H1 (cell line): Measurements from ENCODE around the gene PTPRR. TPM values are rescaled to one million over a fixed set of nuclear protein-coding genes. Genes with fewer than 3 reads are reported as not detected.

Experiments
- CBX8 ChIP-seq: fragments of 300-800, 300-1000 bp; sonication (generic); IDR thresholded peaks from 2 replicates; pipeline ENCODE4 v1.7.1; 2016; ENCODE audit warnings: low read depth, low read length, borderline replicate concordance
- GABPA ChIP-seq: IDR thresholded peaks from 2 replicates; pipeline ENCODE4 v1.6.1; 2011; ENCODE audit warnings: mild to moderate bottlenecking, low read length, moderate library complexity, borderline replicate concordance; ENCODE audit not compliant: insufficient read depth
- HDAC6 ChIP-seq: IDR thresholded peaks from one replicate; pipeline ENCODE4 v1.7.1; 2012; ENCODE audit warnings: low read depth, mild to moderate bottlenecking, inconsistent platforms, low read length, moderate library complexity
- KDM1A ChIP-seq: fragments of 200-600, 300-600 bp; sonication (generic); IDR thresholded peaks from 2 replicates; pipeline ENCODE4 v1.7.1; 2016; ENCODE audit warnings: mild to moderate bottlenecking, low read length, borderline replicate concordance
- POLR2AphosphoS5 ChIP-seq: IDR thresholded peaks from 2 replicates; pipeline ENCODE4 v1.6.1; 2011; ENCODE audit warnings: low read depth, low read length
- RAD21 ChIP-seq, 2 experiments: IDR thresholded peaks in 1 of 2; conservative IDR thresholded peaks in 1 of 2; 2 replicates each; pipeline ENCODE4 v1.6.1; 2011; ENCODE audit warnings: low read depth in 2 of 2, low read length in 2 of 2, improper control_type of control experiment in 1 of 2, inconsistent platforms in 1 of 2, mild to moderate bottlenecking in 1 of 2, moderate library complexity in 1 of 2
- RNF2 ChIP-seq: fragments of 200-900, 300-1000 bp; sonication (generic); IDR thresholded peaks from 2 replicates; pipeline ENCODE4 v1.7.1; 2016; ENCODE audit warnings: borderline replicate concordance, low read depth, mild to moderate bottlenecking, antibody characterized with exemption, low read length; ENCODE audit not compliant: poor library complexity, severe bottlenecking; ENCODE audit errors: missing control alignments
- polyA plus RNA-seq, 7 experiments: library from polyadenylated mRNA; depleted of rRNA in 3 of 7; stranded (reverse) in 5 of 7; unstranded in 2 of 7; fragments of >200 nt in 5 of 7; fragments of 200-250 nt in 2 of 7; gene quantifications; 1 replicate in 5 of 7; 2 replicates in 1 of 7; 4 replicates in 1 of 7; pipeline versions ENCODE4 v1.2.1 to v1.2.3, GENCODE V29; 2011 to 2013; ENCODE audit warnings: missing spikeins in 2 of 7, mixed read lengths in 2 of 7
- total RNA-seq: library from RNA; stranded (reverse); fragmentation: NEBNext Ultra II Directional; extraction: Animal tissue kit (Norgen Biotek cat#: 25700); gene quantifications from 2 replicates; pipeline ENCODE4 v1.2.1, GENCODE V29; 2021

PTPRR gene
- total and polyA plus RNA-seq, 2 of the 8 experiments (the other 6 are each of a cell fraction or from before 2014, with no cell fraction given): 0.07 to 0.35 TPM

GRCh38 chr12:70966996-70967790 is 46.7 kb upstream of the PTPRR start (continued):
- TF ChIP-seq RAD21 (IDR thresholded peaks at IDR 0.05 in 1 of 2, conservative IDR thresholded peaks at IDR 0.05 in 1 of 2; ENCODE audit: low read depth in 2 of 2, low read length in 2 of 2) (no peak), GABPA (no peak), KDM1A (no peak), CBX8 (no peak), POLR2AphosphoS5 (no peak), RNF2 (no peak), HDAC6 (no peak)
